HepG2 (cell line): ENCODE results near the gene EXOC7. TPM values are rescaled to one million over a fixed set of nuclear protein-coding genes. Genes with fewer than 3 reads are reported as not detected.

ENCODE experiments used
- ARNTL ChIP-seq: sonication (generic); formaldehyde crosslinking; IDR thresholded peaks from 2 replicates; pipeline ENCODE4 v1.4.0; 2020; ENCODE audit warnings: mild to moderate bottlenecking, missing genetic modification reagents
- CENPBD1 ChIP-seq: sonication (generic); formaldehyde crosslinking; IDR thresholded peaks from 2 replicates; pipeline ENCODE4 v1.8.0; 2022; ENCODE audit warnings: missing genetic modification reagents, low read depth, mild to moderate bottlenecking, borderline replicate concordance
- CENPT ChIP-seq: sonication (generic); formaldehyde crosslinking; IDR thresholded peaks from 2 replicates; pipeline ENCODE4 v1.8.0; 2022; ENCODE audit warnings: low read depth, mild to moderate bottlenecking, moderate library complexity, missing genetic modification reagents
- FOXJ3 ChIP-seq: sonication (generic); formaldehyde crosslinking; IDR thresholded peaks from 2 replicates; pipeline ENCODE4 v1.4.0; 2020; ENCODE audit warnings: missing genetic modification reagents, mild to moderate bottlenecking, borderline replicate concordance
- HHEX ChIP-seq: IDR thresholded peaks from 2 replicates; pipeline ENCODE4 v1.6.1; 2016; ENCODE audit warnings: control low read depth
- HIVEP1 ChIP-seq: sonication (generic); formaldehyde crosslinking; IDR thresholded peaks from 2 replicates; pipeline ENCODE4 v1.4.0; 2020; ENCODE audit warnings: mild to moderate bottlenecking, missing genetic modification reagents
- KDM1A ChIP-seq: IDR thresholded peaks from 2 replicates; pipeline ENCODE4 v1.6.1; 2016; ENCODE audit warnings: missing compliant biosample characterization
- MATR3 ChIP-seq: sonication (generic); formaldehyde crosslinking; IDR thresholded peaks from 2 replicates; pipeline ENCODE4 v1.4.0; 2020; ENCODE audit warnings: missing genetic modification reagents
- NBN ChIP-seq: fragments of 450-650 bp; conservative IDR thresholded peaks from 2 replicates; pipeline ENCODE4 v1.6.1; 2017
- NPAS2 ChIP-seq: sonication (generic); formaldehyde crosslinking; IDR thresholded peaks from 2 replicates; pipeline ENCODE4 v1.8.0; 2022; ENCODE audit warnings: mild to moderate bottlenecking, missing genetic modification reagents, borderline replicate concordance
- SPEN ChIP-seq: sonication (generic); formaldehyde crosslinking; IDR thresholded peaks from 2 replicates; pipeline ENCODE4 v1.5.1; 2020; ENCODE audit warnings: low read depth, mild to moderate bottlenecking, missing genetic modification reagents
- THRA ChIP-seq: sonication (generic); formaldehyde crosslinking; IDR thresholded peaks from 2 replicates; pipeline ENCODE4 v1.4.0; 2020; ENCODE audit warnings: missing genetic modification reagents, borderline replicate concordance
- ZNF441 ChIP-seq: sonication (generic); formaldehyde crosslinking; IDR thresholded peaks from 2 replicates; pipeline ENCODE4 v1.7.0; 2021; ENCODE audit warnings: missing genetic modification reagents, borderline replicate concordance
- ZNF484 ChIP-seq: sonication (generic); formaldehyde crosslinking; IDR thresholded peaks from 2 replicates; pipeline ENCODE4 v1.5.1; 2020; ENCODE audit warnings: mild to moderate bottlenecking, low read depth, missing genetic modification reagents, borderline replicate concordance
- ZNF574 ChIP-seq: sonication (generic); formaldehyde crosslinking; IDR thresholded peaks from 2 replicates; pipeline ENCODE4 v1.4.0; 2020; ENCODE audit warnings: missing genetic modification reagents
- polyA plus RNA-seq, 8 experiments: library from polyadenylated mRNA; depleted of rRNA in 3 of 8; stranded (reverse) in 7 of 8; unstranded in 1 of 8; fragments of >200 nt; fragmentation: Illumina TruSeq in 4 of 8; extraction: Trizol in 4 of 8; gene quantifications; 2 replicates each; pipeline versions ENCODE4 v1.2.1 to v1.2.3, GENCODE V29; 2011 to 2016; ENCODE audit warnings: low read depth in 4 of 8, missing spikeins in 1 of 8, mixed read lengths in 1 of 8; ENCODE audit not compliant: insufficient read depth in 1 of 8
- total RNA-seq, 5 experiments: library from RNA; depleted of rRNA; stranded (reverse); fragments of >200 nt; fragmentation: Illumina TruSeq; extraction: Trizol; gene quantifications; 2 replicates each; pipeline ENCODE4 v1.2.3, GENCODE V29; 2016; ENCODE audit warnings: low read depth in 1 of 5
- TF ChIP-seq, protein P1 (sequence below), 2 experiments: fragments of 450-650 bp in 1 of 2; sonication (generic) in 1 of 2; formaldehyde crosslinking; IDR thresholded peaks; 2 replicates each; pipeline versions ENCODE4 v1.5.0 to v1.8.0; 2020 to 2022; ENCODE audit warnings: mild to moderate bottlenecking in 1 of 2, missing genetic modification reagents in 1 of 2
- TF ChIP-seq, protein P2 (sequence below): sonication (generic); formaldehyde crosslinking; conservative IDR thresholded peaks from 2 replicates; pipeline ENCODE4 v1.4.0; 2020; ENCODE audit warnings: missing genetic modification reagents
- TF ChIP-seq, protein P3 (sequence below): sonication (generic); formaldehyde crosslinking; IDR thresholded peaks from 2 replicates; pipeline ENCODE4 v1.5.0; 2020; ENCODE audit warnings: missing genetic modification reagents
- TF ChIP-seq, protein P4 (sequence below): sonication (generic); formaldehyde crosslinking; IDR thresholded peaks from 2 replicates; pipeline ENCODE4 v1.8.0; 2022; ENCODE audit warnings: missing genetic modification reagents, mild to moderate bottlenecking, moderate library complexity, borderline replicate concordance

Gene EXOC7
- total and polyA plus RNA-seq, 2 of the 13 experiments (the other 11 are each of a cell fraction or from before 2014, with no cell fraction given), result 86.9 to 116 TPM

DNA sequence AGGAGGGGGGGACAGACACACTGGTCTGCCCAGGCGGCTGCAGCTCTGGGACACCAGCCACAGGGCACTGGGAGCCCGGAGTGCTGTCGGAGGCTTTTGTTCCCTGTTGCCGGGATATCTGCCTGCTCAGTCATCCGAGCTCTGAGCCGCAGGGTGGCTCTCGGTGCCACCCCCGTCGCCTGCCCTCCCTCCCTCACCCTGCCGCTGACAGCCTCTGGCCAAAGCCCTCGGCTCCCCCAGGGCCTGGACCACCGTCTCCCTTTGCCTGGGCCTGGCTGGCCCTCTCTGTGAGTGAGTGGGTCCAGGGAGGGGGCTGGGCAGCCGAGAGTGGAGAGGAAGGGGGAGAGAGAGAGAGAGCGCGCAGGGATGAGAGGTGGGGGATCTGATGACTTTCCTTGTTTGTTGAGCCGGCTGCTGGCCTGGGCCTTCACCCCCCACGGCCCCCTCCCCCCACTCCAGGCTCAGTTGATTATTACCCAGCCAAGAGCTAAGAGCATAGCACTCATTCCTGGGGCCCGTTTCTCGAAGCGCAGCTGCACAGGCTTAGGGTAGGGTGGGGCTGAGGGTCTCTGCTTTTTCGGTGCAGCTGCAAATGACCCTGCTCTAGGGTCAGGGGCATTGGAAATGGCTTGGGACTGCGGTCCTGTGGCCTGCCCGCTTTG, 34.8 kb upstream of the EXOC7 start (continued):
- TF ChIP-seq ZNF574 (CRISPR knock-in tag) (peak; percentile 71; the same call in 1 of the 2 replicates), CENPT (CRISPR knock-in tag) (no peak), ZNF484 (CRISPR knock-in tag) (no peak), KDM1A (CRISPR knock-in tag) (no peak), NBN (no peak), SPEN (CRISPR knock-in tag) (peak; percentile 69; the same call in 1 of the 2 replicates), MATR3 (CRISPR knock-in tag) (no peak), FOXJ3 (CRISPR knock-in tag) (peak; percentile 69; the same call in 1 of the 2 replicates), ARNTL (CRISPR knock-in tag) (0 out of 2 replicates have a peak, but pooled peaks have one; percentile 37), ZNF441 (CRISPR knock-in tag) (peak; percentile 62; the same call in 1 of the 2 replicates), NPAS2 (CRISPR knock-in tag) (peak; percentile 81; the same call in 1 of the 2 replicates), HHEX (CRISPR knock-in tag) (peak; percentile 48), HIVEP1 (CRISPR knock-in tag) (0 out of 2 replicates have a peak, but pooled peaks have one; percentile 15), CENPBD1 (CRISPR knock-in tag) (no peak; the same call in 1 of the 2 replicates), THRA (peak; percentile 86; the same call in 1 of the 2 replicates)
- TF ChIP-seq, protein P1, sequence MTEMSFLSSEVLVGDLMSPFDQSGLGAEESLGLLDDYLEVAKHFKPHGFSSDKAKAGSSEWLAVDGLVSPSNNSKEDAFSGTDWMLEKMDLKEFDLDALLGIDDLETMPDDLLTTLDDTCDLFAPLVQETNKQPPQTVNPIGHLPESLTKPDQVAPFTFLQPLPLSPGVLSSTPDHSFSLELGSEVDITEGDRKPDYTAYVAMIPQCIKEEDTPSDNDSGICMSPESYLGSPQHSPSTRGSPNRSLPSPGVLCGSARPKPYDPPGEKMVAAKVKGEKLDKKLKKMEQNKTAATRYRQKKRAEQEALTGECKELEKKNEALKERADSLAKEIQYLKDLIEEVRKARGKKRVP (CRISPR knock-in tag; IDR thresholded peaks at IDR 0.05), result no peak
- TF ChIP-seq, protein P2, sequence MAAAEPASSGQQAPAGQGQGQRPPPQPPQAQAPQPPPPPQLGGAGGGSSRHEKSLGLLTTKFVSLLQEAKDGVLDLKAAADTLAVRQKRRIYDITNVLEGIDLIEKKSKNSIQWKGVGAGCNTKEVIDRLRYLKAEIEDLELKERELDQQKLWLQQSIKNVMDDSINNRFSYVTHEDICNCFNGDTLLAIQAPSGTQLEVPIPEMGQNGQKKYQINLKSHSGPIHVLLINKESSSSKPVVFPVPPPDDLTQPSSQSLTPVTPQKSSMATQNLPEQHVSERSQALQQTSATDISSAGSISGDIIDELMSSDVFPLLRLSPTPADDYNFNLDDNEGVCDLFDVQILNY (CRISPR knock-in tag), result 0 out of 2 replicates have a peak, but pooled peaks have one; percentile 16
- TF ChIP-seq, protein P3, sequence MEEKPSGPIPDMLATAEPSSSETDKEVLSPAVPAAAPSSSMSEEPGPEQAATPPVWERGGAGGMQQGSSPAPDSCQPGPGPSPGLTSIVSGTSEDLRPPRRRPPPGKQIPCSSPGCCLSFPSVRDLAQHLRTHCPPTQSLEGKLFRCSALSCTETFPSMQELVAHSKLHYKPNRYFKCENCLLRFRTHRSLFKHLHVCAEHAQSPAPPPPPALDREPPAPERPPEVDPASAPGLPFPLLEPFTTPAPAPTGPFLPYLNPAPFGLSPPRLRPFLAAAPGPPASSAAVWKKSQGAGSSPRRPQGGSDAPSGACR (CRISPR knock-in tag), result peak; percentile 84
- TF ChIP-seq, protein P4, sequence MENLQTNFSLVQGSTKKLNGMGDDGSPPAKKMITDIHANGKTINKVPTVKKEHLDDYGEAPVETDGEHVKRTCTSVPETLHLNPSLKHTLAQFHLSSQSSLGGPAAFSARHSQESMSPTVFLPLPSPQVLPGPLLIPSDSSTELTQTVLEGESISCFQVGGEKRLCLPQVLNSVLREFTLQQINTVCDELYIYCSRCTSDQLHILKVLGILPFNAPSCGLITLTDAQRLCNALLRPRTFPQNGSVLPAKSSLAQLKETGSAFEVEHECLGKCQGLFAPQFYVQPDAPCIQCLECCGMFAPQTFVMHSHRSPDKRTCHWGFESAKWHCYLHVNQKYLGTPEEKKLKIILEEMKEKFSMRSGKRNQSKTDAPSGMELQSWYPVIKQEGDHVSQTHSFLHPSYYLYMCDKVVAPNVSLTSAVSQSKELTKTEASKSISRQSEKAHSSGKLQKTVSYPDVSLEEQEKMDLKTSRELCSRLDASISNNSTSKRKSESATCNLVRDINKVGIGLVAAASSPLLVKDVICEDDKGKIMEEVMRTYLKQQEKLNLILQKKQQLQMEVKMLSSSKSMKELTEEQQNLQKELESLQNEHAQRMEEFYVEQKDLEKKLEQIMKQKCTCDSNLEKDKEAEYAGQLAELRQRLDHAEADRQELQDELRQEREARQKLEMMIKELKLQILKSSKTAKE, result peak; percentile 55; the same call in 1 of the 2 replicates
